T-helper 22 cell (primary cell): Measurements from ENCODE around the gene LIMK1.
"Not testable (repeated sequence)": the region's sequence is repeated elsewhere in the genome, so short reads cannot be mapped to it uniquely, and the experiment has no call there.

Experiments used
- DNase-seq: peaks from one replicate; pipeline ENCODE4 v3.0.0-alpha.2; 2020; ENCODE audit warnings: low read depth

LIMK1 gene

GRCh38 chr7:74126220-74126880 is 42.7 kb downstream of the LIMK1 start:
- DNase-seq: no peak

GRCh38 chr7:74129887-74130286 is 46.3 kb downstream of the LIMK1 start:
- no peak for DNase-seq

- no peak for DNase-seq
Measured at GRCh38 chr7:74130518-74130917, 46.9 kb downstream of the LIMK1 start.

GRCh38 chr7:74134117-74134620 is 50.6 kb downstream of the LIMK1 start:
- no peak for DNase-seq

- peak; percentile 6 for DNase-seq
Measured at GRCh38 chr7:74138334-74138867, 54.8 kb downstream of the LIMK1 start.

- DNase-seq: no peak
Measured at GRCh38 chr7:74138945-74139843, 55.6 kb downstream of the LIMK1 start.

GRCh38 chr7:74141705-74142104 is 58.1 kb downstream of the LIMK1 start:
- DNase-seq: no peak

- DNase-seq: no peak
Measured at GRCh38 chr7:74143383-74143782, 59.8 kb downstream of the LIMK1 start.

- no peak for DNase-seq
Measured at GRCh38 chr7:74148491-74148890, 64.9 kb downstream of the LIMK1 start.

- DNase-seq: no peak
Measured at GRCh38 chr7:74149071-74149470, 65.5 kb downstream of the LIMK1 start.

- no peak for DNase-seq
Measured at GRCh38 chr7:74149603-74150002, 66.0 kb downstream of the LIMK1 start.

GRCh38 chr7:74153736-74154135 is 70.1 kb downstream of the LIMK1 start:
- no peak for DNase-seq

- no peak for DNase-seq
Measured at GRCh38 chr7:74155810-74156395, 72.3 kb downstream of the LIMK1 start.

- no peak for DNase-seq
Measured at GRCh38 chr7:74157605-74158004, 74.0 kb downstream of the LIMK1 start.

- no peak for DNase-seq
Measured at GRCh38 chr7:74164985-74165456, 81.4 kb downstream of the LIMK1 start.

GRCh38 chr7:74165867-74166593 is 82.4 kb downstream of the LIMK1 start:
- DNase-seq: no peak

- DNase-seq: not testable (repeated sequence)
Measured at GRCh38 chr7:74167324-74167723, 83.7 kb downstream of the LIMK1 start.
